ENCODE measurements around the gene MAGEB17. TPM values are rescaled to one million over a fixed set of nuclear protein-coding genes. Genes with fewer than 3 reads are reported as not detected.

MAGEB17 gene
- total RNA-seq, 4 donors from 2014 or later: not detected

DNA sequence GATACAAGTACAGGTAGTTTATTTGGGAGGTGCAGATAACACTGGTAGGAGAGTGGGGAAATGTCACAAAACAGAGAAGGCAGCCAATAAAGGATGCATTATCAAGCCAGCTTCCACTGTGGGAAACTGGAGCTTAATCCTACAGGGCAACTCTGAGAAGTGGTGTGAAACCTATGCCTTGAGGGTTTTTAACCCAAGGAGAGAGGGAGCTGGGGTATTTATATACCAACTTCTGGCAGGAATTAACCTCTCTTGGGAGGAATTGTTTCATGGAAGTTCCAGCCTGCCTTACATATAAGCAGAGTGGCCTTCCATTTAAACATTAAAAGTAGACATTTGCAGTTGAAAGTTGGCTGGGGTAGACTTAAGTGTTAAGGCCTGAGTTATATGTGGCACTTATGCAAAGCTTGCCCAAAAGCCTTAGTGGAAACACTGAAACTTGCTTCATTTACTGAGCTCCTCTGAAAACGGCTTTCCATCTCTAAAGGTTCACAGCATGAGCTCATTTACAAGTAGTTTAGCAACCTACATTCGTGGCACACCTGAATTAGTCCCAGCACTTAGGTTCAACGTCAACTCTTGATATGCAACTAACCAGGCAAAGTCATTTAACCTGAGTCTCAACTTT lies 19.2 kb downstream of the MAGEB17 start:
- TF ChIP-seq, protein P1, sequence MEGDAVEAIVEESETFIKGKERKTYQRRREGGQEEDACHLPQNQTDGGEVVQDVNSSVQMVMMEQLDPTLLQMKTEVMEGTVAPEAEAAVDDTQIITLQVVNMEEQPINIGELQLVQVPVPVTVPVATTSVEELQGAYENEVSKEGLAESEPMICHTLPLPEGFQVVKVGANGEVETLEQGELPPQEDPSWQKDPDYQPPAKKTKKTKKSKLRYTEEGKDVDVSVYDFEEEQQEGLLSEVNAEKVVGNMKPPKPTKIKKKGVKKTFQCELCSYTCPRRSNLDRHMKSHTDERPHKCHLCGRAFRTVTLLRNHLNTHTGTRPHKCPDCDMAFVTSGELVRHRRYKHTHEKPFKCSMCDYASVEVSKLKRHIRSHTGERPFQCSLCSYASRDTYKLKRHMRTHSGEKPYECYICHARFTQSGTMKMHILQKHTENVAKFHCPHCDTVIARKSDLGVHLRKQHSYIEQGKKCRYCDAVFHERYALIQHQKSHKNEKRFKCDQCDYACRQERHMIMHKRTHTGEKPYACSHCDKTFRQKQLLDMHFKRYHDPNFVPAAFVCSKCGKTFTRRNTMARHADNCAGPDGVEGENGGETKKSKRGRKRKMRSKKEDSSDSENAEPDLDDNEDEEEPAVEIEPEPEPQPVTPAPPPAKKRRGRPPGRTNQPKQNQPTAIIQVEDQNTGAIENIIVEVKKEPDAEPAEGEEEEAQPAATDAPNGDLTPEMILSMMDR (IDR thresholded peaks at IDR 0.05): no peak
- no peak for TF ChIP-seq POLR2A (IDR thresholded peaks at IDR 0.05)
- Histone ChIP-seq H3K27ac (no peak overlapping the region), H3K36me3 (no peaks in the 10 kb centered on the region), H3K4me3 (no peak overlapping the region), H3K9me3 (no peaks in the 10 kb centered on the region), H3K4me1 (no peaks in the 10 kb centered on the region), H3K27me3 (no peaks in the 10 kb centered on the region)
- no peak for DNase-seq
- intact Hi-C loops (cut with DNase I): no loop called here
- WGBS, 2 donors: 30 to 31% methylated on average over 2 to 3 of the region's 3 CpGs

DNA sequence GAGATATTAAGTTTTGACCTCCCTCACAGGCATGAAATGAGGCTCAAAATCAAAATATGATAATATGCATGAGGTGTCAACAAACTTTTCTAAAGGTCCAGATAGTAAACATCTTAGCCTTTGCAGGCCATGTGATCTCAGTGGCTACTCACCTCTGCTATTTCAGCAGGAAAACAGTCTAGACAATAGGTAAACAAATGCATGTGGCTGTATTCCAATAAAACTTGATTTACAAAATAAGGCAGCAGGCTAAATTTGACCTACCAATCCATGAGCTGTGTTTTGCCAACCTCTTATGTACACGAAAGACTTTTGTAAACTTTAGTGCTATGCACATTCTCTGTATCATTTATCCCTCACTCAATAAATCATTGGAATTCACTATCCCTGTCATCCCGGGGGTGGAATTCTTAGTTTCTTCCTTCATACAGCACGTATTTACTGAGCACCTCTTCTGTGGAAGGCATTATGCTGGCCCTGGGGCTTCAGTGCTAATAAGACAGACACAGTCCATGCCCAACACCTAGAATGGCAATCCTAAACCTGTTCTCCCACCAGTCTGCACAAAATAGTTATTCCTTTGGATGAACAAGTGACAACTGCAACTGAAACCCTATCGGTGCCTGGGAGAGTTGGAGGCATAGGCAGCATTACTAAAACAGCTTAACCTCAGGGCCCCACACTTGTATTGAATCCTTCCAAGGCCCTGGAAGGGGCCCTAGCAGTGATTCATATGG lies 19.9 kb downstream of the MAGEB17 start:
- no peaks in the 10 kb centered on the region for H3K9me3 ChIP-seq
- intact Hi-C loops (cut with DNase I): no loop called here
- no peak overlapping the region for H3K4me3 ChIP-seq
- H3K27ac ChIP-seq: no peak overlapping the region
- DNase-seq: no peak
- 41 to 48% methylated on average over 4 of the region's 4 CpGs for WGBS, 2 donors
- no peaks in the 10 kb centered on the region for H3K36me3 ChIP-seq
- H3K27me3 ChIP-seq: no peaks in the 10 kb centered on the region
- no peaks in the 10 kb centered on the region for H3K4me1 ChIP-seq
- TF ChIP-seq, protein P1 (IDR thresholded peaks at IDR 0.05): no peak
- TF ChIP-seq POLR2A (IDR thresholded peaks at IDR 0.05): no peak

DNA sequence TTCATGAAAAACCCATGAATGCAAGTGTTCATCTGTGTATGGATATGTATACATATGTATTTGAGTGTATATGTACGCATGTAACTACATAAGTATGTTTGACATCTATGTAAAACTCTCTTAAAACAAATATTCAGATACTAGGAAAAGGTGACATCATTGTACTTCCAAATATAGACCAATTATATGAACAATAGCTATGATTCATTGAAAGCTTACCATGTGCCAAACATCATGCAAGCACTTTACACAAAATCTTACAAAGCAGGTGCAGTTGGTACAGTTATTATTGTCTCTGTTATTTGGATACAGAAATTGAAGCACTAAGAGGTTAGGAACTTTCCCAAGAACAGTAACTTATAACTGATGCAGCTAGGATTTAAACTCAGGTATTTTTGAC lies 21.4 kb downstream of the MAGEB17 start:
- 35 to 78% methylated on average over 1 of the region's 1 CpG for WGBS, 2 donors
- no peaks in the 10 kb centered on the region for H3K27me3 ChIP-seq
- H3K36me3 ChIP-seq: no peaks in the 10 kb centered on the region
- intact Hi-C loops (cut with DNase I): no loop called here
- no peak for DNase-seq
- no peaks in the 10 kb centered on the region for H3K9me3 ChIP-seq
- TF ChIP-seq POLR2A (IDR thresholded peaks at IDR 0.05): no peak
- TF ChIP-seq, protein P1 (IDR thresholded peaks at IDR 0.05): no peak
- no peak overlapping the region for H3K4me3 ChIP-seq
- H3K4me1 ChIP-seq: no peaks in the 10 kb centered on the region
- no peak overlapping the region for H3K27ac ChIP-seq

DNA sequence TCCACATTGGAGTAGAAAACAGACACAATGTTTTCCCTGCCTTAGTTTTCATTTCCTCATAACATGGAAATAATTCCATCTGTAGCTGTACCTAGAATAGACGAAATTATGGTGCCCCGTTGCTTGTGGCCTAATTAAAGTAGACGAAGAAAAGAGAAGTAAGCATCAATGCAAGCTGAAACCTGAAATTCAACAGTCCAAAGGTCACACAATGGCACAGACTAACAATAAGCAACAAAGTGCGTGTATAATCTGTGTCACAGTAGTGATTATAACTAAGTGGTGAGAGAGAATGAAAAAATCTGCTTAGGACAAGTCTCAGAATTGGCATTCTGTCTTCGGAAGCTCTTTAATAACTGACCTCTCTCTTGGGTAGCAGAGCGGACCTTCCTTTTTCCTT lies 24.3 kb downstream of the MAGEB17 start:
- 63 to 74% methylated on average over 6 of the region's 6 CpGs for WGBS, 2 donors
- Histone ChIP-seq H3K36me3 (no peaks in the 10 kb centered on the region), H3K4me1 (no peaks in the 10 kb centered on the region), H3K4me3 (no peak overlapping the region), H3K27ac (no peak overlapping the region), H3K9me3 (no peaks in the 10 kb centered on the region), H3K27me3 (no peaks in the 10 kb centered on the region)
- TF ChIP-seq POLR2A (IDR thresholded peaks at IDR 0.05): no peak
- TF ChIP-seq, protein P1 (IDR thresholded peaks at IDR 0.05): no peak
- intact Hi-C loops (cut with DNase I): no loop called here
- DNase-seq: no peak

DNA sequence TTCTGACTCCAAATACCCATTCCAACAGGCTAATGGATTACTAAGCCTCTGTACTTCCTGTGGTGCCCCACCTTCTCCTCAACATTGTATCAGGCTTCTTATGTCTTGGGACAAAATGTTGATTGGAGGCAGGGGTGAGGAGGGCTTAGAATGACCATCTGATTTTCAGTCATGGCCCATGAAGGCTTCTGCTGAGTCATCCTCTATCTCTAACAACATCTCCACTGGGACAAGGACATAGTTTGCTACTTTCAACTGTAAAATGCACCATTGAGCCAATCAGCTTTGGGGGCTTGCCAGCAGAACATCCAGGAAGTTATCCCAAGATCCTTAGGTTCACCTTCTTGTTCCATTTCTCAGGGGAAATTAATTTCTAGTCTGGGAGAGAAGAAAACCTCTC lies 29.5 kb downstream of the MAGEB17 start:
- TF ChIP-seq POLR2A (IDR thresholded peaks at IDR 0.05): no peak
- TF ChIP-seq, protein P1 (IDR thresholded peaks at IDR 0.05): no peak
- Histone ChIP-seq H3K9me3 (no peaks in the 10 kb centered on the region), H3K4me3 (no peak overlapping the region), H3K27me3 (no peaks in the 10 kb centered on the region), H3K36me3 (no peaks in the 10 kb centered on the region), H3K4me1 (no peaks in the 10 kb centered on the region), H3K27ac (no peak overlapping the region)
- intact Hi-C loops (cut with DNase I): no loop called here
- no peak for DNase-seq

All from esophagus squamous epithelium (tissue), 5 donors.